NT2/D1 (cell line): ENCODE measurements around the gene ARPC4.
"Not testable (repeated sequence)": the region's sequence is repeated elsewhere in the genome, so short reads cannot be mapped to it uniquely, and the experiment has no call there.

ENCODE experiments used
- DNase-seq: peaks from one replicate; pipeline ENCODE4 v3.0.0-alpha.2; 2011; ENCODE audit warnings: low read depth, low spot score
- H3K27me3 ChIP-seq: 2 replicates; pipeline ENCODE4 v1.6.0; 2011; ENCODE audit warnings: mild to moderate bottlenecking; ENCODE audit not compliant: insufficient read length, insufficient read depth
- H3K36me3 ChIP-seq: 2 replicates; pipeline ENCODE4 v1.6.1; 2011; ENCODE audit warnings: mild to moderate bottlenecking, low read length, mixed read lengths; ENCODE audit not compliant: insufficient read depth, insufficient read length
- H3K4me1 ChIP-seq: 2 replicates; pipeline ENCODE4 v1.5.1; 2011; ENCODE audit not compliant: insufficient read depth, insufficient read length
- H3K4me3 ChIP-seq: 2 replicates; pipeline ENCODE4 v1.5.1; 2011; ENCODE audit warnings: low read depth; ENCODE audit not compliant: insufficient read length
- H3K9ac ChIP-seq: 2 replicates; pipeline ENCODE4 v1.6.0; 2011; ENCODE audit warnings: low read depth; ENCODE audit not compliant: insufficient read length
- H3K9me3 ChIP-seq: 2 replicates; pipeline ENCODE4 v1.5.1; 2011; ENCODE audit warnings: mild to moderate bottlenecking, low read length; ENCODE audit not compliant: insufficient read depth
- SUZ12 ChIP-seq: IDR thresholded peaks from 2 replicates; pipeline ENCODE4 v1.6.1; 2011; ENCODE audit not compliant: insufficient read length, insufficient read depth; ENCODE audit errors: extremely low read depth
- YY1 ChIP-seq: IDR thresholded peaks from 2 replicates; pipeline ENCODE4 v1.6.1; 2011; ENCODE audit not compliant: insufficient read length, insufficient read depth
- ZNF274 ChIP-seq: IDR thresholded peaks from 2 replicates; pipeline ENCODE4 v1.6.1; 2011; ENCODE audit warnings: mild to moderate bottlenecking, low read depth, low read length

Gene ARPC4

GRCh38 chr3:9843715-9844438, 51.0 kb downstream of the ARPC4 start, which contains the start of gene RPUSD3:
TSS of gene RPUSD3 (minus strand) at chr3:9844008. CDS start at chr3:9843990, 18 bp downstream.
- TF ChIP-seq YY1 (no peak), ZNF274 (no peak), SUZ12 (no peak)
- DNase-seq, result peak; percentile 96
- H3K4me1 ChIP-seq, result peaks cover 4% of the 10 kb centered on the region
- peaks cover 7% of the 10 kb centered on the region; the same call in 1 of the 2 replicates for H3K9me3 ChIP-seq
- H3K36me3 ChIP-seq, result peaks cover 33% of the 10 kb centered on the region
- peak within 1 kb of the TSS; percentile 98 for H3K4me3 ChIP-seq
- H3K9ac ChIP-seq, result peak within 1 kb of the TSS; percentile 99
- no peaks in the 10 kb centered on the region for H3K27me3 ChIP-seq

GRCh38 chr3:9846231-9846630, 53.3 kb downstream of the ARPC4 start:
- TF ChIP-seq SUZ12, result no peak
- TF ChIP-seq YY1, result no peak
- no peak for TF ChIP-seq ZNF274
- H3K4me3 ChIP-seq, result no peak overlapping the region
- no peak for DNase-seq
- no peaks in the 10 kb centered on the region for H3K27me3 ChIP-seq
- peaks cover 7% of the 10 kb centered on the region; the same call in 1 of the 2 replicates for H3K9me3 ChIP-seq
- peaks cover 4% of the 10 kb centered on the region for H3K4me1 ChIP-seq
- H3K36me3 ChIP-seq, result peaks cover 11% of the 10 kb centered on the region
- peak overlapping the region; percentile 27 for H3K9ac ChIP-seq

- TF ChIP-seq YY1, result no peak
- TF ChIP-seq SUZ12, result no peak
- no peak for TF ChIP-seq ZNF274
- peaks cover 4% of the 10 kb centered on the region for H3K4me1 ChIP-seq
- no peak for DNase-seq
- H3K27me3 ChIP-seq, result no peaks in the 10 kb centered on the region
- no peak overlapping the region for H3K4me3 ChIP-seq
- H3K9ac ChIP-seq, result no peak overlapping the region
- peaks cover 4% of the 10 kb centered on the region for H3K36me3 ChIP-seq
- H3K9me3 ChIP-seq, result peaks cover 7% of the 10 kb centered on the region; the same call in 1 of the 2 replicates
Measured at GRCh38 chr3:9846931-9847488, 54.1 kb downstream of the ARPC4 start.

- not testable (repeated sequence) for H3K36me3 ChIP-seq, H3K9me3 ChIP-seq, DNase-seq, H3K4me1 ChIP-seq, H3K27me3 ChIP-seq, H3K4me3 ChIP-seq, H3K9ac ChIP-seq
Measured at GRCh38 chr3:9847870-9848269, 55.0 kb downstream of the ARPC4 start.

GRCh38 chr3:9848860-9849259, 56.0 kb downstream of the ARPC4 start:
- not testable (repeated sequence) for H3K9me3 ChIP-seq, H3K4me3 ChIP-seq, H3K27me3 ChIP-seq, DNase-seq, H3K4me1 ChIP-seq, H3K36me3 ChIP-seq, H3K9ac ChIP-seq

- H3K9ac ChIP-seq, H3K36me3 ChIP-seq, H3K27me3 ChIP-seq, H3K4me3 ChIP-seq, H3K4me1 ChIP-seq, DNase-seq, H3K9me3 ChIP-seq: not testable (repeated sequence)
Measured at GRCh38 chr3:9851383-9851782, 58.5 kb downstream of the ARPC4 start.

GRCh38 chr3:9851926-9852325, 59.0 kb downstream of the ARPC4 start:
- H3K9me3 ChIP-seq, H3K27me3 ChIP-seq, H3K4me1 ChIP-seq, H3K4me3 ChIP-seq, DNase-seq, H3K9ac ChIP-seq, H3K36me3 ChIP-seq: not testable (repeated sequence)

- Histone ChIP-seq H3K9ac (no peak overlapping the region), H3K4me3 (no peak overlapping the region), H3K27me3 (no peaks in the 10 kb centered on the region), H3K36me3 (no peaks in the 10 kb centered on the region), H3K4me1 (peaks cover 4% of the 10 kb centered on the region), H3K9me3 (no peaks in the 10 kb centered on the region)
- no peak for TF ChIP-seq YY1
- TF ChIP-seq SUZ12, result no peak
- no peak for TF ChIP-seq ZNF274
- no peak for DNase-seq
Measured at GRCh38 chr3:9852528-9852927, 59.6 kb downstream of the ARPC4 start.

GRCh38 chr3:9854291-9854940, 61.5 kb downstream of the ARPC4 start:
- not testable (repeated sequence) for H3K36me3 ChIP-seq, H3K9ac ChIP-seq, DNase-seq, H3K9me3 ChIP-seq, H3K4me3 ChIP-seq, H3K4me1 ChIP-seq, H3K27me3 ChIP-seq
